Measurements from ENCODE around the gene GRID2. TPM values are rescaled to one million over a fixed set of nuclear protein-coding genes. Genes with fewer than 3 reads are reported as not detected.

GRID2 gene
- total RNA-seq, 2 donors from 2014 or later, result 27.3 to 40.4 TPM

DNA sequence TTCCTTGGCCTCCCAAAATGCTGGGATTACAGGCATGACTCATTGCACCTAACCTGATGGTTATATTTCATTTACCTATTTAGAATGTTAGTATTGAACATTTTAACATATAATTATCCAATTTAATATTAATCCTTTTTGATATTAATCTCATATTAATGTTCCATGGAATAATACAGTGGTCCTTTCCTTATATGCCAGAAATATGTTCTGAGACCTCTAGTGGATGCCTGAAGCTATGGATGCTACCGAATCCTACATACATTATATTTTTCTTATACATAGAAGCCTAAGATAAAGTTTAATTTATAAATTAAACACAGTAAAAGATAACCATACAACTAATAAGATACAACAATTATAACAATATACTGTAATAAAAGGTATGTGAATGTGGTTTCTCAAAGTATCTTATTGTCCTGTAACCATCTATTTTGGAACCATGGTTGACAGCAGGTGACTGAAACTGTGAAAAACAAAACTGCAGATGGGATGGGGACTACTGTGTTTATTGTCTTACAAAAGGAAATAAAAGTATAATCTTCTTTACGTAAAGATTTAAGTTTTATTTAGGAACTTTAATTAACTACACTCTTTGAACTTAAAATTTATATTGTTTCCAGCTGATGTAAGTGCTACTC lies 431.4 kb downstream of the GRID2 start:
- 100% methylated on average over 1 of the region's 2 CpGs; no CpG with 5 or more reads in 1 of the 2 experiments for WGBS, 2 experiments (ENCODE audit: insufficient coverage in 1 of 2, insufficient read length in 1 of 2)
- Mint-ChIP-seq H3K27me3 (ENCODE audit: insufficient read depth) (no peaks in the 10 kb centered on the region), H3K27ac (no peak overlapping the region), H3K4me3 (no peak overlapping the region), H3K9me3 (no peaks in the 10 kb centered on the region), H3K4me1 (peaks cover 21% of the 10 kb centered on the region), H3K36me3 (ENCODE audit: low read depth) (no peaks in the 10 kb centered on the region)
- no peaks in the 10 kb centered on the region for H3K36me3 ChIP-seq (ENCODE audit: control insufficient read depth, insufficient read depth, low read length)
- H3K4me3 ChIP-seq (ENCODE audit: low read length), result no peak overlapping the region
- peaks cover 7% of the 10 kb centered on the region for H3K4me1 ChIP-seq (ENCODE audit: control insufficient read depth, insufficient read depth, low read length)
- no peaks in the 10 kb centered on the region for H3K9me3 ChIP-seq (ENCODE audit: control insufficient read depth, low read length)
- no peaks in the 10 kb centered on the region for H3K27me3 ChIP-seq (ENCODE audit: control insufficient read depth, insufficient read depth, low read length, poor library complexity, severe bottlenecking)
- DNase-seq, result no peak
- TF ChIP-seq, protein P1, sequence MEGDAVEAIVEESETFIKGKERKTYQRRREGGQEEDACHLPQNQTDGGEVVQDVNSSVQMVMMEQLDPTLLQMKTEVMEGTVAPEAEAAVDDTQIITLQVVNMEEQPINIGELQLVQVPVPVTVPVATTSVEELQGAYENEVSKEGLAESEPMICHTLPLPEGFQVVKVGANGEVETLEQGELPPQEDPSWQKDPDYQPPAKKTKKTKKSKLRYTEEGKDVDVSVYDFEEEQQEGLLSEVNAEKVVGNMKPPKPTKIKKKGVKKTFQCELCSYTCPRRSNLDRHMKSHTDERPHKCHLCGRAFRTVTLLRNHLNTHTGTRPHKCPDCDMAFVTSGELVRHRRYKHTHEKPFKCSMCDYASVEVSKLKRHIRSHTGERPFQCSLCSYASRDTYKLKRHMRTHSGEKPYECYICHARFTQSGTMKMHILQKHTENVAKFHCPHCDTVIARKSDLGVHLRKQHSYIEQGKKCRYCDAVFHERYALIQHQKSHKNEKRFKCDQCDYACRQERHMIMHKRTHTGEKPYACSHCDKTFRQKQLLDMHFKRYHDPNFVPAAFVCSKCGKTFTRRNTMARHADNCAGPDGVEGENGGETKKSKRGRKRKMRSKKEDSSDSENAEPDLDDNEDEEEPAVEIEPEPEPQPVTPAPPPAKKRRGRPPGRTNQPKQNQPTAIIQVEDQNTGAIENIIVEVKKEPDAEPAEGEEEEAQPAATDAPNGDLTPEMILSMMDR (conservative IDR thresholded peaks at IDR 0.05), result peak; percentile 58
- no peak overlapping the region for H3K27ac ChIP-seq (ENCODE audit: low read depth, low read length)
- no peak overlapping the region for H3K9ac ChIP-seq (ENCODE audit: extremely low read depth, low read length, poor library complexity, severe bottlenecking)

DNA sequence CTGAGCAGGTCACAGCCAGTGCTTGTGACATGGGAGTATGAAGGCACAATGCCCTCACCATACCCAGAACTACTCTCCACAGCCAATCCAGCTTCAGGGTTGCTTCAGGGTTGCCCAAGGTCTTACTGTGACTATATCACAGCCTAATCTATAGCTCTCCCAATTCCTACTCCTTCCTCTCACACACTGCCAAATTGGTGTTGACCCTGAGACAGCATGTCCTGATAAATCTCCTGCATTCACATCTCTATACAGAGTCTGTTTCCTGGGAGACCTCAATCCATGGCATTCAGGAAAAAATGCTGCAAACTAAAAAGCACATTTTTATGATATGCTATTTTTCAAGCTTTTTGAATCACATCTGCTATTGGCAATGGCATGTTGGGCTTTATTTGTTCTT lies 456.7 kb downstream of the GRID2 start:
- Mint-ChIP-seq H3K27ac (no peak overlapping the region), H3K36me3 (ENCODE audit: low read depth) (peaks cover 3% of the 10 kb centered on the region), H3K27me3 (ENCODE audit: insufficient read depth) (no peaks in the 10 kb centered on the region), H3K4me1 (no peaks in the 10 kb centered on the region), H3K9me3 (no peaks in the 10 kb centered on the region), H3K4me3 (no peak overlapping the region)
- Histone ChIP-seq H3K4me1 (ENCODE audit: control insufficient read depth, insufficient read depth, low read length) (no peaks in the 10 kb centered on the region), H3K4me3 (ENCODE audit: low read length) (no peak overlapping the region), H3K36me3 (ENCODE audit: control insufficient read depth, insufficient read depth, low read length) (no peaks in the 10 kb centered on the region), H3K9ac (ENCODE audit: extremely low read depth, low read length, poor library complexity, severe bottlenecking) (no peak overlapping the region), H3K27ac (ENCODE audit: low read depth, low read length) (no peak overlapping the region), H3K27me3 (ENCODE audit: control insufficient read depth, insufficient read depth, low read length, poor library complexity, severe bottlenecking) (no peaks in the 10 kb centered on the region), H3K9me3 (ENCODE audit: control insufficient read depth, low read length) (no peaks in the 10 kb centered on the region)
- DNase-seq, result no peak
- TF ChIP-seq, protein P1 (conservative IDR thresholded peaks at IDR 0.05), result no peak

DNA sequence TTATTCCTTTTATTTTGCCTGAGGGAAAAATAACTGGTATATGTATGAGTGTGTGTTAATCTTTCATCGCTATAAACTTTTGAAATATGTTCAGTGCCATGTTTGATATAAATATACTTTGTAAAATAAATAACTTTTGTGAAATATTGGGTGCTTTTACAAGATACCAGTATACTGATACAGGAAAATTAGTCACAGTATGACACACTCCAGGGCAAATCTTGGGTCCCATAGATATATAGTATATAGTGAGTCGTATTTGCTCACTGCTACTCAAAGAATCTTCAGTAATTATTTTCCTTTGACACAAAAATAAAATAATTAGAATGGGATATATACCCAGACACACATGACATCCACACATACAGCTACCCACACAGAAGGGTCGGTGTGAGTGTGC lies 472.3 kb downstream of the GRID2 start:
- Histone ChIP-seq H3K27me3 (ENCODE audit: control insufficient read depth, insufficient read depth, low read length, poor library complexity, severe bottlenecking) (no peaks in the 10 kb centered on the region), H3K4me3 (ENCODE audit: low read length) (no peak overlapping the region), H3K27ac (ENCODE audit: low read depth, low read length) (no peak overlapping the region), H3K9ac (ENCODE audit: extremely low read depth, low read length, poor library complexity, severe bottlenecking) (no peak overlapping the region), H3K9me3 (ENCODE audit: control insufficient read depth, low read length) (no peaks in the 10 kb centered on the region), H3K4me1 (ENCODE audit: control insufficient read depth, insufficient read depth, low read length) (no peaks in the 10 kb centered on the region), H3K36me3 (ENCODE audit: control insufficient read depth, insufficient read depth, low read length) (no peaks in the 10 kb centered on the region)
- Mint-ChIP-seq H3K4me1 (no peaks in the 10 kb centered on the region), H3K27me3 (ENCODE audit: insufficient read depth) (no peaks in the 10 kb centered on the region), H3K9me3 (no peaks in the 10 kb centered on the region), H3K4me3 (no peak overlapping the region), H3K27ac (no peak overlapping the region), H3K36me3 (ENCODE audit: low read depth) (no peaks in the 10 kb centered on the region)
- WGBS, 2 experiments (ENCODE audit: insufficient coverage in 1 of 2, insufficient read length in 1 of 2), result 100% methylated on average over 2 of the region's 3 CpGs; no CpG with 5 or more reads in 1 of the 2 experiments
- TF ChIP-seq, protein P1 (conservative IDR thresholded peaks at IDR 0.05), result no peak
- DNase-seq, result no peak
